ENCODE results near the gene VWA8.

VWA8 gene

GRCh38 chr13:41561170-41561569, 399.7 kb downstream of the VWA8 start:
- DNase-seq: no peak
- H3K9me2 ChIP-seq (replicated peaks; ENCODE audit: insufficient read depth, low read length): no peaks in the 10 kb centered on the region

DNA sequence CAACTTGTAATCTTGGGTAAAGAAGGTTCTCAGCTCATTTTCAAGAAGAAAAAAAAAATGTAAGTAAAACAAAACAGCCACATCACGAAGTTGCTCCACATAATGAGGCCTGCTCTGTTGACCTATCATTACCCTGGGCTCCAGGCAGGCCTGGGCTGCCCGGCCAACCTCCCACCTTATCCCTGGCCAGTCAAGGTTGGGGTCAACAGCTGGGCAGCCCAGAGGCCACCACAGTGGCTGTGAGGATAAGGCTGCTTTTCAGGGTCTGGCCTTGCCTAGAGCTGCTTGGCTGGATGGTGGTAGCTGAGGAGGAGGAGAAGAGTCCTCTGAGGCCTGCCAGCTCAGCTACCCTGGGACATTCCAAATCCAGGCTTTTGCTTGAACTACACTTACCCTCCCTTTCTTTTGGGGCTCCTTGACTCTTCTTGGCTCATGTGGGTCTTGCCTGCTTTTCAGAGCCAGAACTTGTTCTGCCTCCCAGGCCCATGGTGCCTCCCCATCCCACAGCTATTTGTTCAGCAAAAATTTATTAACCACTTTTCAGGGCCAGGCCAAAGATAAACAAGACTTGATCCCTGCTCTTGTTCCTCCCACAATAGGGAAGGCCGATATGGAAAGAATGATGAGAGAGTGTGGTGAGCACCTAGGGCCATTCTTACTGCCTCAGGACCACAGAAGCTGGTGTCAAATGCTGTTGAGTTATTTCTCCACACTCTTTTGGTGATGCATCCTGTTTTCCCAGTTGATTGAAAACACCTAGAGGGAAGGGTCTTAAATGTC, 401.9 kb downstream of the VWA8 start:
- no peaks in the 10 kb centered on the region for H4K20me1 ChIP-seq (ENCODE audit: insufficient read depth, low read length)
- H3K9me3 ChIP-seq (replicated peaks; ENCODE audit: insufficient read depth, low read length): no peaks in the 10 kb centered on the region
- DNase-seq: no peak
- no peaks in the 10 kb centered on the region for H3K4me1 ChIP-seq (ENCODE audit: low read length)
- no peaks in the 10 kb centered on the region for H3K79me2 ChIP-seq (ENCODE audit: low read length)
- no peak overlapping the region for H3K27ac ChIP-seq (ENCODE audit: low read length)
- no peaks in the 10 kb centered on the region for H3F3A ChIP-seq (ENCODE audit: insufficient read depth, low read length)
- H3K27me3 ChIP-seq (replicated peaks; ENCODE audit: insufficient read depth, low read length): no peaks in the 10 kb centered on the region
- H3K36me3 ChIP-seq (replicated peaks; ENCODE audit: insufficient read depth, low read length): no peaks in the 10 kb centered on the region
- H3K9ac ChIP-seq (ENCODE audit: low read length): no peak overlapping the region
- no peak overlapping the region for H3K4me3 ChIP-seq (ENCODE audit: low read length)
- no peak overlapping the region for H3K4me2 ChIP-seq (ENCODE audit: low read depth, low read length)
- TF ChIP-seq EZH2phosphoT487 (IDR thresholded peaks at IDR 0.05; ENCODE audit: low read length) (no peak), EZH2 (optimal IDR thresholded peaks at IDR 0.05; ENCODE audit: low read depth, low read length) (no peak), CTCF (IDR thresholded peaks at IDR 0.05; ENCODE audit: low read length) (no peak)
- H2AFZ ChIP-seq (ENCODE audit: low read length): no peak overlapping the region
- H3K9me2 ChIP-seq (replicated peaks; ENCODE audit: insufficient read depth, low read length): no peaks in the 10 kb centered on the region

More at GRCh38 chr13:41561170-41561569, 399.7 kb downstream of the VWA8 start:
- Histone ChIP-seq H3K4me3 (ENCODE audit: low read length) (no peak overlapping the region), H4K20me1 (ENCODE audit: insufficient read depth, low read length) (no peaks in the 10 kb centered on the region), H3K79me2 (ENCODE audit: low read length) (no peaks in the 10 kb centered on the region), H3K9ac (ENCODE audit: low read length) (no peak overlapping the region), H3F3A (ENCODE audit: insufficient read depth, low read length) (no peaks in the 10 kb centered on the region), H2AFZ (ENCODE audit: low read length) (no peak overlapping the region), H3K4me1 (ENCODE audit: low read length) (no peaks in the 10 kb centered on the region), H3K4me2 (ENCODE audit: low read depth, low read length) (no peak overlapping the region), H3K27me3 (replicated peaks; ENCODE audit: insufficient read depth, low read length) (no peaks in the 10 kb centered on the region), H3K27ac (ENCODE audit: low read length) (no peak overlapping the region), H3K9me3 (replicated peaks; ENCODE audit: insufficient read depth, low read length) (no peaks in the 10 kb centered on the region), H3K36me3 (replicated peaks; ENCODE audit: insufficient read depth, low read length) (no peaks in the 10 kb centered on the region)
- no peak for TF ChIP-seq EZH2phosphoT487 (IDR thresholded peaks at IDR 0.05; ENCODE audit: low read length)
- no peak for TF ChIP-seq CTCF (IDR thresholded peaks at IDR 0.05; ENCODE audit: low read length)
- TF ChIP-seq EZH2 (optimal IDR thresholded peaks at IDR 0.05; ENCODE audit: low read depth, low read length): no peak

DNA sequence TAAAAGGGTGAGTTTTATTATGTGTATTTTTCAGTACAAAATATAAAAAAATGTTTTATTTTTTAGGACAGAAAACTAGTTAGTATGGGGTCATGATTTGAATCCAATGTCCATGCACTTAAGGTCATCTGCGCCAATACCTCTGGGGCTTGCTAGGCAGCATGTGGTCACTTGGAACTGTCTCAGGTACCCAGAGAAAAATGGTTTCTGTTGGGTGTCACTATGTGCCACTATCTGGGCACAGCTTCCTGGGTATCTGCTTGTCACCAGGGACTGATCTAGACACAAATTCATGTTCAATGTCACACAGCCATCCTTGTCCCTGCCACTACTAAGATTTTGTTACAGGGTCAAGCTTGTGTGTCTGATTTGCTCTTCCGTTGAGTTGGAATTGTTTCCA, 403.2 kb downstream of the VWA8 start:
- Histone ChIP-seq H3F3A (ENCODE audit: insufficient read depth, low read length) (no peaks in the 10 kb centered on the region), H3K36me3 (replicated peaks; ENCODE audit: insufficient read depth, low read length) (no peaks in the 10 kb centered on the region), H2AFZ (ENCODE audit: low read length) (no peak overlapping the region), H3K9me2 (replicated peaks; ENCODE audit: insufficient read depth, low read length) (no peaks in the 10 kb centered on the region), H3K4me3 (ENCODE audit: low read length) (no peak overlapping the region), H3K27ac (ENCODE audit: low read length) (no peak overlapping the region), H3K27me3 (replicated peaks; ENCODE audit: insufficient read depth, low read length) (no peaks in the 10 kb centered on the region), H3K79me2 (ENCODE audit: low read length) (no peaks in the 10 kb centered on the region), H4K20me1 (ENCODE audit: insufficient read depth, low read length) (no peaks in the 10 kb centered on the region), H3K9me3 (replicated peaks; ENCODE audit: insufficient read depth, low read length) (no peaks in the 10 kb centered on the region), H3K9ac (ENCODE audit: low read length) (no peak overlapping the region), H3K4me1 (ENCODE audit: low read length) (no peaks in the 10 kb centered on the region), H3K4me2 (ENCODE audit: low read depth, low read length) (no peak overlapping the region)
- DNase-seq: no peak
- TF ChIP-seq CTCF (IDR thresholded peaks at IDR 0.05; ENCODE audit: low read length) (no peak), EZH2phosphoT487 (IDR thresholded peaks at IDR 0.05; ENCODE audit: low read length) (no peak), EZH2 (optimal IDR thresholded peaks at IDR 0.05; ENCODE audit: low read depth, low read length) (no peak)
